Heart left ventricle (tissue), 16 donors: ENCODE results near the gene LRRFIP1. TPM values are rescaled to one million over a fixed set of nuclear protein-coding genes. Genes with fewer than 3 reads are reported as not detected.

Experiments used
- ATAC-seq, 4 donors: fragments of 200-7000 bp; cut with Tn5 transposase; one replicate each; pipeline ENCODE4 v1.9.1; 2020 to 2022; ENCODE audit warnings: moderate library complexity in 4 of 4, mild to moderate bottlenecking in 3 of 4, moderate number of reproducible peaks in 1 of 4
- DNase-seq, 5 donors: peaks; one replicate each; pipeline ENCODE4 v3.0.0-alpha.2; 2020
- H3K27ac ChIP-seq, 12 donors: fragments of 200-600 bp; sonication (generic) in 4 of 12; one replicate each; pipeline versions ENCODE4 v1.5.0 to v1.8.0; 2016 to 2022; ENCODE audit warnings: mild to moderate bottlenecking in 2 of 12
- H3K27me3 ChIP-seq, 9 donors: fragments of 200-600 bp; sonication (generic) in 2 of 9; one replicate each; pipeline versions ENCODE4 v1.5.1 to v1.8.0; 2016 to 2022; ENCODE audit warnings: mild to moderate bottlenecking in 3 of 9
- H3K36me3 ChIP-seq, 9 donors: fragments of 200-600 bp; sonication (generic) in 2 of 9; one replicate each; pipeline versions ENCODE4 v1.5.0 to v1.8.0; 2018 to 2022; ENCODE audit warnings: mild to moderate bottlenecking in 2 of 9
- H3K4me1 ChIP-seq, 12 donors: fragments of 200-600 bp; sonication (generic) in 4 of 12; one replicate each; pipeline versions ENCODE4 v1.5.0 to v1.8.0; 2016 to 2022; ENCODE audit warnings: mild to moderate bottlenecking in 3 of 12
- H3K4me3 ChIP-seq, 12 donors: fragments of 200-600 bp; sonication (generic) in 4 of 12; one replicate each; pipeline versions ENCODE4 v1.5.0 to v1.8.0; 2017 to 2022; ENCODE audit warnings: mild to moderate bottlenecking in 9 of 12, moderate library complexity in 4 of 12
- H3K9me3 ChIP-seq, 12 donors: fragments of 200-600 bp; sonication (generic) in 4 of 12; one replicate each; pipeline versions ENCODE4 v1.5.0 to v1.8.0; 2016 to 2022; ENCODE audit warnings: mild to moderate bottlenecking in 1 of 12
- CTCF ChIP-seq, 12 donors: fragments of 200-600 bp; sonication (generic) in 4 of 12; IDR thresholded peaks; one replicate each; pipeline versions ENCODE4 v1.5.0 to v1.8.0; 2018 to 2022; ENCODE audit warnings: antibody characterized with exemption in 12 of 12, mild to moderate bottlenecking in 5 of 12
- POLR2A ChIP-seq, 2 donors: fragments of 450-650 bp; IDR thresholded peaks; one replicate each; pipeline ENCODE4 v1.6.1; 2017; ENCODE audit warnings: antibody characterized with exemption in 2 of 2, mild to moderate bottlenecking in 2 of 2, moderate library complexity in 2 of 2
- WGBS, 4 donors: extraction: QIAGEN DNeasy Blood & Tissue Kit in 2 of 4; methylation state at CpG; one replicate each; pipeline versions ENCODE4 v1.1.5 to v1.1.7; 2013 to 2018; 5-methylcytosine and 5-hydroxymethylcytosine counted together
- intact Hi-C, 10 donors: fragments of 100-400 bp; cut with DNase I; formaldehyde crosslinking; loops; one replicate each; pipeline versions ENCODE4 v1.11.1 to v1.14.2; 2022
- polyA plus RNA-seq, 2 donors: library from polyadenylated mRNA; stranded (reverse); fragments of 200-250 nt; gene quantifications; one replicate each; pipeline ENCODE4 v1.2.3, GENCODE V29; 2013
- total RNA-seq, 9 donors: library from RNA; depleted of rRNA in 2 of 9; stranded (reverse); fragments of >200 nt in 2 of 9; fragmentation: NEBNext Ultra II Directional in 3 of 9; extraction: Animal tissue kit (Norgen Biotek cat#: 25700) in 3 of 9; gene quantifications; one replicate each; pipeline versions ENCODE4 v1.1.0 to v1.2.4, GENCODE V29; 2016 to 2023
- donor health status: ischemic (EF 13 %, LVEDD 7.1; RV severe dilation, severe dysfunction).
- donor health status: healthy with polysubstance abuse.
- donor health status: DM: no; HTN: yes; CAD: no.
- donor health status: DM: no; HTN: no; CAD: no.
- donor health status: ischemic (EF 25% LVEDD 6.9; RV normal size, moderate dysfunction).
- donor health status: ischemic (EF 25% LVEDD 5.7; RV mildly dilated, moderate dysfunction).
- donor health status: healthy.
- donor health status: DM: yes; HTN: yes; CAD: no.
- donor health status: ischemic (EF 35%, LVEDD 5.7; RV mildly dilated, moderate dysfunction).
- donor health status: nonischemic (EF 11% LVEDD 7.7; RV severe dilation, severe dysfunction).
- donor health status: DM: yes; HTN: yes; CAD: no.
- donor health status: PGD.
- donor health status: ischemic (EF 29% LVEDD 5.4; RV normal size, mild dysfunction).
- donor health status: nonischemic (EF 23%, LVEDD 6.1; RV moderate dilation, normal function).

Gene LRRFIP1
- total and polyA plus RNA-seq, 11 donors, result 78.7 to 151 (median 111) TPM

GRCh38 chr2:237754626-237755248 lies 127.3 kb downstream of the LRRFIP1 start:
- intact Hi-C loops, result loop anchor here in 2 of 10 donors (5.0 to 10.0 kb wide), 2 partner anchors 167 to 240 kb away; no protein-coding TSS in a partner anchor
- Histone ChIP-seq H3K27ac (peak overlapping the region in 1 of 12 donors; percentile 13), H3K36me3 (peaks cover 4 to 100% (median 100%) of the 10 kb centered on the region in 9 donors), H3K4me1 (peaks cover 0 to 20% (median 0%) of the 10 kb centered on the region in 12 donors), H3K4me3 (no peak overlapping the region), H3K9me3 (no peaks in the 10 kb centered on the region), H3K27me3 (no peaks in the 10 kb centered on the region)
- 68 to 80% (median 78%) methylated on average over 12 of the region's 12 CpGs for WGBS, 4 donors
- peak in 1 of 4 donors; percentile 23 for ATAC-seq
- DNase-seq, result no peak
- no peak for TF ChIP-seq POLR2A (IDR thresholded peaks at IDR 0.05)
- TF ChIP-seq CTCF (IDR thresholded peaks at IDR 0.05), result no peak

DNA sequence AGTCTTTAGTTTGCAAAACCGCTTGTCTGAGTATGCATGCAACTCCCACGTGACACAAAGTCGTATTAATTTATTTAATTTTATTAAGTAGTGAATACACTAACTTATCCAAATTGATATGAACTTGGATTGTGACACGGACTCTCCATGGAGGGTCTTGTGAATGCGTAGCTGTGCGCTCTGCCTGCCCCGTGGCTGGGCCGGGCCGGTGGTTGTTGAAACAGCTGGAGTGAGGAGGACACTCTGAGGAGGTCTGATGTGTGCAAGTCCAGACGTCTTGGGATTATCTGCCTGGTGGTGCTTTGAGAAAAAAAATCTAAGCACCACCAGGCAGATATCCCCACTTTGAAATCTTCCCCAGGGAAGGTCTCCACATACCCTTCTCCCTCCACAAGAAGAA lies 130.2 kb downstream of the LRRFIP1 start:
- peak overlapping the region in 1 of 12 donors; percentile 11 for H3K27ac ChIP-seq
- DNase-seq (no peak), ATAC-seq (no peak)
- H3K4me1 ChIP-seq, result peaks cover 0 to 19% (median 0%) of the 10 kb centered on the region in 12 donors
- H3K4me3 ChIP-seq, result no peak overlapping the region
- no peak for TF ChIP-seq POLR2A (IDR thresholded peaks at IDR 0.05)
- TF ChIP-seq CTCF (IDR thresholded peaks at IDR 0.05), result no peak
- 88 to 92% (median 90%) methylated on average over 10 of the region's 10 CpGs for WGBS, 4 donors
- no peaks in the 10 kb centered on the region for H3K9me3 ChIP-seq
- peaks cover 8 to 100% (median 100%) of the 10 kb centered on the region in 9 donors for H3K36me3 ChIP-seq
- intact Hi-C loops, result loop anchor here in 1 of 10 donors (10.0 kb wide), 1 partner anchor 243 kb away; no protein-coding TSS in a partner anchor
- no peaks in the 10 kb centered on the region for H3K27me3 ChIP-seq

DNA sequence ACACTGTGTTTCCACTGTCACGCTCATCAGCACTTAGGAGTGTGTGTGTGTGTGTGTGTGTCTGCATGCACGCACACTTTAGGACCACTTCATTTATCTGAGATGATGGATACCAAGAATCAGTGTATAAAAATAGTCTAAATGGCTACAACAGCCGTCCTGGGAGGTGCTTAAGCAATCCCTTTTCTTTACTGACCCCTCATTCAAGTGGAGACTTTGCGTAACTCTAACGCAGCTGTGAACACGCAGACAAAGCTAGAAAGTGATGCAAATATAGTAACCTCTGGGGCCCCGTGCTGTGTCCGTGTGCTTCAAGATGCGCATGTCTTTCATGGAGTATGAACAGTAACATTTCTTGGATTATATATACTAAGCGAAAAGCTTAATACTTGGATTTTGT lies 130.8 kb downstream of the LRRFIP1 start:
- intact Hi-C loops, result loop anchor here in 1 of 10 donors (10.0 kb wide), 1 partner anchor 243 kb away; no protein-coding TSS in a partner anchor
- Histone ChIP-seq H3K27ac (peak overlapping the region in 1 of 12 donors; percentile 11), H3K27me3 (no peaks in the 10 kb centered on the region), H3K4me3 (no peak overlapping the region), H3K36me3 (peaks cover 8 to 100% (median 100%) of the 10 kb centered on the region in 9 donors), H3K4me1 (peaks cover 0 to 17% (median 0%) of the 10 kb centered on the region in 12 donors), H3K9me3 (no peaks in the 10 kb centered on the region)
- WGBS, 4 donors, result 56 to 82% (median 69%) methylated on average over 10 of the region's 10 CpGs
- no peak for TF ChIP-seq POLR2A (IDR thresholded peaks at IDR 0.05)
- TF ChIP-seq CTCF (IDR thresholded peaks at IDR 0.05), result no peak
- DNase-seq (no peak), ATAC-seq (peak in 3 of 4 donors; percentile 38 to 78 (median 77))

GRCh38 chr2:237759176-237759575 lies 131.8 kb downstream of the LRRFIP1 start:
- 89 to 94% (median 91%) methylated on average over 10 of the region's 10 CpGs for WGBS, 4 donors
- Histone ChIP-seq H3K4me1 (peaks cover 0 to 16% (median 0%) of the 10 kb centered on the region in 12 donors), H3K9me3 (no peaks in the 10 kb centered on the region), H3K36me3 (peaks cover 8 to 100% (median 99%) of the 10 kb centered on the region in 9 donors), H3K27ac (no peak overlapping the region), H3K27me3 (no peaks in the 10 kb centered on the region), H3K4me3 (no peak overlapping the region)
- ATAC-seq, result no peak
- intact Hi-C loops, result loop anchor here in 1 of 10 donors (10.0 kb wide), 1 partner anchor 244 kb away; no protein-coding TSS in a partner anchor
- no peak for TF ChIP-seq POLR2A (IDR thresholded peaks at IDR 0.05)
- TF ChIP-seq CTCF (IDR thresholded peaks at IDR 0.05), result no peak
- DNase-seq, result no peak
